ENCODE data around the gene ZBTB7C.

Gene ZBTB7C

DNA sequence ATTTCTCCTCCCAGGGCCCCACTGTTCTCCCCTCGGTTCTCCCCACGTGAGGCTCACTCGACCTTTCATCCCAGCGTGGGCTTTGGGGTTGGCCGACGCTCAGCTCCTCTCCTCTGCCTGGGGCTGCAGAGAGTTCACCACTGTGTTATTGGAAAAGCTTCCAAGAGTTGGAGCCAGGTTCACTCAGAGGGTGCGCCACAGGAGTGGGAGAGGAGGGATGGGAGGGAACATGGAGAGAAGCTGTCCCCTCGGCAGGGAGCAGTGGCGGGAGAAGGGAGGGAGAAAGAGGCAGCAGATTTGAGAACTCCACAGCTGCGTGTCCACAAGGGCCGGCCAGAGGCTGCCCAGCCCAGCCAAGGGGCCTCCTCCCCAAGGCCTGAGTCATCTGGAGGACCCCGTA lies 281.6 kb downstream of the ZBTB7C start:
- DNase-seq (ENCODE audit: low read depth in 1 of 2, low spot score in 1 of 2) = no peak

DNA sequence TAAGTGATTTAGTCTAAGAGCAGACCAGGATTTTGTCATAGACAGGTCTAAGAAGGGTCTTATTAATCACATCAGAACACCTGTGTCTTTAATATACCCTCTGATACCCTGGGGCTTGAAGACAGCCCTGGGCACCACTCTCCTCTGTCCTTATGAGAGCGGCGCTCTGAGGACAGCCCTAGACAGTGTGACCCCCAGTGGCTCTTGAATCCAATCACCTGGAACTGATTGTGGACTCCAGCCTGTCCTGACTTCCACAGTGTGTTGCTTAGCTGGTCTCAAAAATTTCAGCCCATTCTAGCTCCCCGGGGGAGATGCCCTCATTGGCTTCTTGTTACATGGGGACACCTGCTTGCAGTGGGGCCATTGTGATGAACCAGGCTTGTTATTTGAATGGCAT lies 282.9 kb downstream of the ZBTB7C start:
- DNase-seq (ENCODE audit: low read depth in 1 of 2, low spot score in 1 of 2) = no peak

DNA sequence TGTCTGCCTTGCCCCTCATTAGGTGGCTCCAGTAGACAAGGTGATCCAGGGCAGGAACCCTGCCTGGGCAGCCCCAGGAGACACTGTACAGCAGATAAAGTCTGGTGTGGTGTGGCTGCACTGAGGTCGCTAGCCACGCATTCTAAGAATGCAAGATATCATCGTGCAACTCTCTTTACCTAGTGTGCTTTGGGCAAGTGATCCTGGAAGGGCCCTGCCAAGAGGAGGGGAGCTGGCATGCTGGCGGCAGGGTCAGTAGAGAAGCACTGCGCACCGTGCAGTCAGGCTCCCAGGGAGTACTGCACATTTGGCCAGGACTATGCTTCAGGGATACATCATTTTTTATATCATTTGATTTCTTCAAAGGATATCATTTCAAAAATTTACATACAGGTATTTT lies 283.5 kb downstream of the ZBTB7C start:
- DNase-seq (ENCODE audit: low read depth in 1 of 2, low spot score in 1 of 2) = no peak

DNA sequence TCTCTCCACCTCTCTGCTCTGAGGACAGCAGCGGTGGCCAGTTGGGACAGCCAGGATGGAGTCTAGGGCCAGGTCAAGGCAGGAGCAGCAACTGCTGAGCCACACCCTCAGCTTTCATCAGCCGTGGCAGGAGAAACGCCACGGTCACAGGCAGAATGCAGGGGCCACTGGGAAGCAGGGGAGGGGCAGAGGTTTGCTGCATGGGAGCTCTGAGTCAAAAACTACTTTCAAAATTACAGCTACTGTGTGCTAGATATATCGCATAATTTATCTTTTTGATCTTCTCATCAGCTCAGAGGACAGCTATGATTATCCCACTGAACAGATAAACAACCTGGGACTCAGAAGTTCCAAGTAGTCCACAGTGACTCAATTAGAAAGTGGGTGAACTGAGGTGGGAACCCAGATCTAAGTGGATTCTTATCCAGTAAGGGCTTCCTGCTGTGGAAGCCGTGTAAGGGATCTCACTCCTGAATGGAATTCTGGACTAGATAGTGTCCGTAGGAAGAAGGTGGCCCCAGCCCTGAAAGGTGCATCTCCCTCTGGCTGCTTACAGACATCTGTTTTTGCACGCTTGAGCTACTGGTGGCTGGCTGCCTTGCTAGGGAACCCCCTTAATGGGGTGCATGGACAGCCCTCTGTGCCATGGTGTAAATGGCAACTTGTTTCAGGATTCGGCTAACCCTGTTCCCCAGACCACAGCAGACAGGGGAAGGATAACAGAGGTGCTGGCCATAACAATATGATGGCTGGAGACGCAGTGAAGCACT lies 284.1 kb downstream of the ZBTB7C start:
- no peak for DNase-seq (ENCODE audit: low read depth in 1 of 2, low spot score in 1 of 2)

DNA sequence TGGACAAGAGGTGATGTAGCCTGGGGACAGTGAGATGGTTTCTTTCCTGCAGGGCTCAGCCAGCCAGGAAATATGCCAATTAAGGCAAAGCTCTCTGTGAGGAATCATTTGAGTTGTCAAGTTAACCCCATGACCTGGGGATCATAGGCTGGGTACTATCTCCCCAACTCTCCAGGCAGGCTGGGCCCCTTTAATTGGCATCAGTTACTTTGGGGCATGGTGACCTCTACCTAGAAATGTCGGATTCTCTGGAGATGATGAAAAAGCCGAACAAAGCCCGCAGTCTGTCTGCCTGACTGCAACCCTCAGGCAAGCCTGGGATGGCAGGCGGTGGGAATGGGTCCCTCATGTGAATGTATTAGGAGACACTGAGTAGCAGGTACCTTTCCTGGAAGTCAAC lies 285.2 kb downstream of the ZBTB7C start:
- no peak for DNase-seq (ENCODE audit: low read depth in 1 of 2, low spot score in 1 of 2)

DNA sequence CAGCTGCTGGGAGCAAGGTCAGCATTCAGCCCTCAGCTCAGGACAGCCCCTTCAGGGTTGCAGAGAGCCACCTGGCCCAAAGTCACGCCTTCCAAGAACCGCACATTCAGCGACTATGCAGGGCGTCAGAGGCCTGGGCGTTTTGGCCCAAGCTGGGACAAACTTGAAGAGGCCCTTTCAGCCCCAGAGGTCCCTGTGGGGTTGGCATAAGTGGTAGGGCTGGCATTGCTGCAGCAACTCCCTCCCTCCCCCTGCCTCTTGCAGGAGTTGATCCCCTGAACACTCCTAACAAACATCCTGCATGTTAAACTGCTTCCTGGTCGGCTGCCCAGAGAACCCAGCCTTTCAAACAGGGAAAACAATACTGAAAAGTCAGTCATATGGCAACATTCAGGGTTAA lies 285.9 kb downstream of the ZBTB7C start:
- no peak for DNase-seq (ENCODE audit: low read depth in 1 of 2, low spot score in 1 of 2)

DNA sequence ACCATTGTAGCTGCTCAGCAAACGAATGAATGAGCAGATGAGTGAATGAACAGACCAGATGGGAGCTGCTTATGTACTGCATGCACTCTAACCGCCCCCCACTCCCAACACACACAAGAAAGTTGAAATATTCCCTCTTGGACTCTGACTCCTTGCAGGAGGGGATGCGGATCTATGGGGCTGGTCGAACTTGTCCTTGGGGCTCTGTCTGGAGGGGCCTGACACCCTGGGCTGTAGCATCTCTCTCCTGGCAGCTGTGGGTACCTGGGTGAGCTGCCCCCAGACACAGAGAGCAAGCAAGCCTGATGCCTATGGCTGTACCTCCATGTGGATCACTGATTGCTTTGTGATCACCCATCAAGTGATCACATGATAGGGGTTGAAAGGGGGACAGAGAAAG lies 286.4 kb downstream of the ZBTB7C start:
- no peak for DNase-seq (ENCODE audit: low read depth in 1 of 2, low spot score in 1 of 2)

DNA sequence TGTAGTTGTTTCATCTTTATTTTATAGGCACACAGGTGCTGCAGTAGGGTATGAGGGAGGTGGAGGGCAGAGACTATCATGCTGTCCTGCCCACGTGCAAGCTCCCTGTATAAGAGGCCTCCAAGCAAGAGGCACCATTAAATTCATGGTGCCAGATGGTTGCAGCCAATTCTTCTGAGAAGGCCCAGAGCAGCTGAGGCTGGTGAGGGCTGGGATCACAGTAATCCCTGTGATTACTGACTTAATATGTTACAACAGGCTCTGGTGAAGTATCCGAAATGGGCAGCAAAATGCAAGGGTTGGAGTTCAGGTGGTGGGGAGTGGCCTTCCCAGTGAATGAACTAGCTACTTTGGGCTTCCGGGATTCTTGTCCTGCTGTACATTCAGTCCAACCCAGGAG lies 286.8 kb downstream of the ZBTB7C start:
- DNase-seq (ENCODE audit: low read depth in 1 of 2, low spot score in 1 of 2) = no peak

DNA sequence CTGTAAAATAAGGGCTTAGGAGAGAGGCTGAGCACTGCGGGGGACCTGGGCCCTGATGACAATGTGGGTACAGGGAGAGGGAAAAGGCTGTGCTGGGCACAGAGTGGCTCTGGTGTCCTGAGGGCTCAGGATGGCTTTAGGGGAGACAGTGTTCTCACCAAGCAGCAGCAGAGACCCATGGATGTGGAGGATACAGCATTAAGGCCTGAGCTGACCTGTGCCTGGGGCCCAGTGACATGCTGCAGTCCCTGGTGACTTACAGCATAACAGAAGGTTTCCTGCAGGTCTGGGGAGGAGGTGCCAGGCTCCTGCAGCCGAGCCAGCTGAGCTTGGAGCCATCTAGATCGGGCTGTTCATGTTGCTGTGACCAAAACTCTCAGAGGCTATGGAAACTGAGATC lies 287.4 kb downstream of the ZBTB7C start:
- DNase-seq (ENCODE audit: low read depth in 1 of 2, low spot score in 1 of 2) = no peak

DNA sequence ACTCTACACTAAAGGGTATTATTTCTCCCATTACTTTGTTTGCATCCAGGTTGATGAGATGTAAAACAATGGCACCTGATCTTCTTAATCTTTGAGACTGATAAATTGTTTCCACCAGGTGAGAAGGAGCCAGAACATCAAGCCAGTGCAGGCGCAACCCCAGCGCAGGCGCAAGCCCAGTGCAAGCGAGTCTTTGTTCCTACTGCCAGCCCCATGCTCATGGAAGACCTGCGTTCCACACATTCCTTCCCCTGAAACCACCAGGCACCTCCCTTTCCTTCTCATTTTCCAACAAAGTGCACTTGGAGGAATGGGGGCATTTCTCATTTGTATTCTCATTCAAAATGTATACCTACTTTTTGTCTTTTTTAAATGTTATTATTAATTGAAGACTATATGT lies 290.0 kb downstream of the ZBTB7C start:
- no peak for DNase-seq (ENCODE audit: low read depth in 1 of 2, low spot score in 1 of 2)

DNA sequence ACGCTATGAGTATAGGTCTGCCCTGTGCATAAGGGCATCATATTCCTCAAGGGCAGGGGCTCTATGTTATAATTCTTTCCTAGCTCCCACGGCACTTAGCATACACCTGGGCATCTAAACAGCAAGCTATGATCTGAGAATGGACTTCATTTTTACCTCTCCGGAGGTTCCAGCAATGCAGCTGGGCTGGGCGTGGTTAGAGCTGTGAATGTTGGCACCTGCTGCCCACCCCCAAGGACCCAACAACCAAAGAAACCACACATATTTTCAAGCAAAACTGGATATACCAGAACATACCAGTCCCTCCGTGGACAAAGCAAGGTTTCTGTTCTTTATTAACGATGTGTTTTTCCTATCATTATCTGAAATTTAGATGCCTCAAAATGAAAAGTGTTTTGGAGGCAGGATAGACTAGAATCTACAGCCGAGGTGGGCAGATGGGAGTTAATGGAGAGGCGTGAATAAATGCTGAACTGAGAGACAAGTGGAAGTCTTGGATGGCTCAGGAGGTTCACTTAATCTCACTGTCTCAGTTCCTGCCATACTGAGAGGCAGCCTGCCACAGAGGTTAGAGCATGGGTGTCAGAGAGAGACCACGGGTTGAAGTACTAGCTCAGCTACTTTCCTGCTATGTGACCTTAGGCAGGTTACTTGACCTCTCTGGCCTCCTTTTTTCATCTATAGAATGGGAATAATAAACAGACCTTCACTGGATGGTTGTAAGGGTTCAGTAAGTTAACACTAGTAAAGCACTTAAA lies 292.1 kb downstream of the ZBTB7C start:
- no peak for DNase-seq (ENCODE audit: low read depth in 1 of 2, low spot score in 1 of 2)

DNA sequence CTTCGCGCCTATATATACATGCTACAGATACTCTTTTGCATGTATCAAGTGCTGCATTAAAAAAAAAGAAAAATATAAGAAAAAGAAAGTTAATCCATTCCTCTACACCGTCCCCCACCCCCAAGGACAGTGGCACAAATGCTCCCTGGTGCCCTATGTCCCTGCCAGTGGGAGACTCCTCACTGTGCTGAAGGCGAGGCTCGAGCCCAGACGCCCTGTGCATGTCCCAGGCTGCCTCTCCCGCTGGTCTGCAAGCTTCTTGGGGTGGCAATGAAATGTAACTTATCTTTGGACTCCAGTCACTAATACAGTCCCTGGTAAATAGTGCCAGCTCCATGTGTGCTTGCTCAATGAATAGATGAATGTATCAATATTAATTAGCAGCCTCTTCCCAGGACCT lies 293.2 kb downstream of the ZBTB7C start:
- no peak for DNase-seq (ENCODE audit: low read depth in 1 of 2, low spot score in 1 of 2)

DNA sequence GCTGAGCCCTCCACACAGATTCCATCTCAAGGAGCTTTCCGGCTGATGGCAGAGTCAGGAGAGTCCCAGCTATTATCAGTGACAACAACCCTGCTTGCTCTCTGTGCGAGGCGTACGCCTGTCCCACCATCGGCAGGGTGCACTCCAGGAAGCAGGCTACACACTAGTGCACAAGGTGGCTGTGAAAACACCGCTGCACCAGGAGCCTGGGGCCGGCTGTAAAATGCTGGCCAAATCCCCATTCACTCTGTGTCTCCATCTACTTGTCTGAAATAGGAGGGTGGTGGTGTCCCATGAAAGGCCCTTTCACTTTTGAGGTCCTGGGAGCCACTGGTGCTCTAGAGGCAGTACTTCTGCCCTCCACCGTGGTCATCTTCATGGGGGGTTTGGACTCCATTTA lies 295.5 kb downstream of the ZBTB7C start:
- no peak for DNase-seq (ENCODE audit: low read depth in 1 of 2, low spot score in 1 of 2)

DNA sequence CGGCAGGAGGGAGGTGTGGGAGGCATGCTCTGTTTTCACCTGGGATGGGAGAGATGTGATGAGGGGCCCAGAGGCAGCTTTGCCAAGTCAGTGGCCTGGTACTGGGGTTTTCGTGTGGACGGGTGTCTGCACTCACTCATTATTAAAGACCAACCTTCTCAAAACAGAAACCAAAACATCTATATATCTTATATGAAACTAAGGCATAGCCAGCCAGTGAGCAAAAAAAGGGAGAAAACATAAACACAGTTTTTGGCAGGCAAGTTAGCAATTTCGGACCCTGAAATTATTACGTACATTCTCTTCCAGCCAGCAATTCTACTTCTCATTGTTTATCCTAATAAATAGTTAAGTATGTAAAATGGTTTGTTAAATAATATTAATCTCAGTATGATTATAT lies 297.6 kb downstream of the ZBTB7C start:
- DNase-seq (ENCODE audit: low read depth in 1 of 2, low spot score in 1 of 2) = no peak

DNA sequence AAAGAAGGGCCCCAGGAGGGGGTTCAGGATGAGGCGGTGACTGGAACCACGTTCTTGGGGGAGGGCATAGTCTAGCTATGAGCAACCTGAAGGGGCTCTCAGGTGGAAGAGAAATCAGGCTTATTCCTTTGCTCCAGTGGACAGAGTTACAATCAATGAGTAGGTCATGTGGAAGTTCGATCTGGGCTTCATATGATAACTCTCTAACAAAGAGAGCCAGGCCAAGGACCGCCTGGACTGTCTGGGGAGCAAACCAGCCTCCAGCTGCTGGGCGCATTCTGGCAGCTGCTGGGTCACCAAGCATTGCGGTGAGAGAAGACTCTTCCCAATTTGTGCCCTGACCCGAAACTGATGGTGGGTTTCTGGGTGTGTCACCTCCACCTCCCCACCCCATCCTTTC lies 298.4 kb downstream of the ZBTB7C start:
- no peak for DNase-seq (ENCODE audit: low read depth in 1 of 2, low spot score in 1 of 2)

DNA sequence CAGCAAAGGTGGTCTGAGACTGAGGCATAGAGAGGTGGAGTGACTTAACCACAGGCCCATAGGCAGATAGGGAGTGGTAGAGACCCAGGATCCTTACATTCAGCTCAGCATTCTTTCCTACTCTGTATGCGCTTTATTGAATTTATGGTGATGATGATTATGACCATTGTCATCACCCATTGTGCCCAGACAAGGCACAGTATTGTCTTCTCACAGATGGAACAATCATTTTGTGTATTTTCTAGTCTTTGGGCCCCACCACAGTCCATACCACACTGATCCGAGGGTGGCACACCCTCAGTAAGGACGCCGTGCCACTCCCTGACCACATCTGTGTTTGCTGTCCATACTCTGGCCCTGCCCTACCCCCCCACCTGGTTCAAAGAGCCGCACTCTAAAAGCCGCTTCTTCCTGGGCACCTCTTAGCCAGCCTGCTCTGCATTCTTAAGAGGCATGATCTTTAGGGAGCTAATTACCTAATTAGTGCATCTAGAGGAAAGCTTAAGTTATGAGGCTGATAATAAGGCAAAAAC lies 299.2 kb downstream of the ZBTB7C start:
- no peak for DNase-seq (ENCODE audit: low read depth in 1 of 2, low spot score in 1 of 2)

DNA sequence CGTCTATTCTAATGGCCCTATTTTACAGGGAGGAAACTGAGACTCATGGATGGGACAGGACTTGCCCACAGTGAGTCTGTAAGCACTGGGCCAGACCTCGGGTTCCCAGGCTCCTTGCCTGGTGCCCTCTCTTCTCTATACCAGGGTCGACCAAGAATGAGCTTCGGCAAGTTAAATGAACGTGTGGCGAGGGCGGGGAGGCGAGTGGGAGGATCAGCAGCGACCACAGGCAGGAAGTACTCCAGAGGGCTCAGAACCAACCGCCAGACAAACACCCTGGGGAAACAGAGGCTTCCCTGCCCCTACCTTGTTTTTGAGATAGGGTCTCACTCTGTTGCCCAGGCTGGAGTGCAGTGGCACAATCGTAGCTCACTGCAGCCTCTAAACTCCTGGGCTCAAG lies 301.0 kb downstream of the ZBTB7C start:
- no peak for DNase-seq (ENCODE audit: low read depth in 1 of 2, low spot score in 1 of 2)

DNA sequence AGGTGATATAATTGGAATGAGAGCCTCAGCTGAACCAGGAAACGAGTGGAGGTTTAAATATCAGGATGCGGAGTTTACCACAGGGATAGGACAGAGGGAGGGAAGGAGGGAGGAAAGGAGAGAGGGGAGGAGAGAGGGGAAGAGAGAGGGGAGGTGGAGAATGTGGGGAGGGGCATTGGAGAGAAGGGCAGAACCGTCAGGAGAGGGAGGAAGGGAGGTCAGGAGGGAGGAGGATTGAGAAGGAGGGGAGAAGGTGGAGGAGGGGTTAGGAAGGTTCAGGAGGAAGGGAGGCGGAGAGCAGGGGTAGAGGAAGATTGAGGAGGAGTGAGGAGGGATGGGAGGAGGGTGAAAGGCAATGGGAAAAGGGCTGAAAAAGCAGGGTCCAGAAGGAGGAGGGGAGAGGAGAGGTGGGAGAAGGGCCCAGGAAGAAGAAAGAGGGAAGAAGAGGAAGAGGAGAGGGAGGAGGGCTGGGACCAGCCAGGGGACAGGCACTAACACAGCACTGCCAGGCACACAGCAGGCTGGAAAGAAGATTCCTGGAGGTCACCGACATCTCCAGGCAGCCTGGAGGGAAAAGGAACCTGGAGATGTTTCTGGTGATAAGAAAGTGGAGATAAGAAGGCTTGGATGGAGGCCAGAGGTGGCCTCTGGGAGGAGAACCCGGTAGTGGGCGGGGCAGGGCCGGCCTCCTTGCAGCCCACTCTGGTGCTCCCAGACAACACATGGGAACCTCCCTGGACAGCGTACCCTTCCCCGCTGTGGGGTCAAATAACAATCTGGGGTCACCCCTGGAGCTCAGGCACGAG lies 302.0 kb downstream of the ZBTB7C start:
- no peak for DNase-seq (ENCODE audit: low read depth in 1 of 2, low spot score in 1 of 2)

DNA sequence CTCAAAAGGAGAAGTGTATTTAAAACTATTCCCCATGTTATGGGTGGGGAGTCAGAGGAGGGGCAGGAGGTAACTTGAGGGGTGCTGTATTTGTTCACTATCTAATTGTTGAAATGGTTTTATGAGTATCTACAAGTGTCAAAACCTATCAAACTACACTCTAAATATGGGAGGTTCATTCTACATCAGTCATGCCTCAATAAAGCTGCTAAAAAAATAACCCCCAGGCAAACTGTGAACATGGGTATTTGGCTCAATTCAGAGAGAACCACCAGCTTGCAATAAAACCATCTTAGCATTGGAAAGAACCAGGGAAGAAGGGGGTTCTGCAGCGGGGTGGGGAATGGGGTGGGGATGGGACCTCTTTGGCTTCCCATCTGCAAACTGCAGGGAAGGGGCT lies 302.7 kb downstream of the ZBTB7C start:
- no peak for DNase-seq (ENCODE audit: low read depth in 1 of 2, low spot score in 1 of 2)

DNA sequence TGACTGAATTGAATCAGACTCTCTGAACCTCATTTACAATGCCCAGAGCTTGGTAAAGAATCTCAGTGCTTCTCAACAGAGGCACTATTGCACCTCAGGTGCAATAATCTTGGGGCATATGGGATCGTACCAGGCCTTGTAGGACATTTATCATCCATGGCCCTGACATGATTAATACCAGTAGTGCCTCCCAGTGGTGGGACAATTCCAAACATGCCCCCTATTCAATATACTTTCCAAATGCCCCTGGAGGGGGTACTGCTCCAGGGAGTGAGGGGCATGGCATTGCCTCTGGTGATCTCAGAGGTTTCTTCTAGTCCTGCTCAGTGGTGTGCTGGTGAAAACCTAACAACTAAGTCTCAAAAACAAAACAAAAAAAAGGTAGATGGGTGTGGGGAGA lies 303.9 kb downstream of the ZBTB7C start:
- DNase-seq (ENCODE audit: low read depth in 1 of 2, low spot score in 1 of 2) = no peak

DNA sequence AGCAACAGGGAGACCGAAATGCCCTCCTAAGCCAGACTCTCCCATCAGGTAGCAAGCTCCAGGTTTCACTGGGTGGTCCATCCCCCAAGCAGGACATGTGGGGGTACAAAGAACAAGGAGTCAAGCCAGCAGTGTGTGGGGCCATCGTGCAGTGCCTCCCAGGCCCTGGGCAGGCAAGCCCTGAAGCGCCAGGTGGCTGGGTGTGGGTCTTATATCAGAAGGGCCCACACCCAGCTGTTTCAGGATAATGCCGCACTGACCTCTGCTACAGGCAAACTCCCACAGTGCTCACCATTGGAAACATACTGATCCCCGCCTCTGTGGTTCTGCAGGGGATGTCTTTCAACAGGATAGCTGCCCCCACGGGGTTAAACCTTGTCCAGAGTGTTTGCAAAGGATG lies 304.5 kb downstream of the ZBTB7C start:
- DNase-seq (ENCODE audit: low read depth in 1 of 2, low spot score in 1 of 2) = no peak

DNA sequence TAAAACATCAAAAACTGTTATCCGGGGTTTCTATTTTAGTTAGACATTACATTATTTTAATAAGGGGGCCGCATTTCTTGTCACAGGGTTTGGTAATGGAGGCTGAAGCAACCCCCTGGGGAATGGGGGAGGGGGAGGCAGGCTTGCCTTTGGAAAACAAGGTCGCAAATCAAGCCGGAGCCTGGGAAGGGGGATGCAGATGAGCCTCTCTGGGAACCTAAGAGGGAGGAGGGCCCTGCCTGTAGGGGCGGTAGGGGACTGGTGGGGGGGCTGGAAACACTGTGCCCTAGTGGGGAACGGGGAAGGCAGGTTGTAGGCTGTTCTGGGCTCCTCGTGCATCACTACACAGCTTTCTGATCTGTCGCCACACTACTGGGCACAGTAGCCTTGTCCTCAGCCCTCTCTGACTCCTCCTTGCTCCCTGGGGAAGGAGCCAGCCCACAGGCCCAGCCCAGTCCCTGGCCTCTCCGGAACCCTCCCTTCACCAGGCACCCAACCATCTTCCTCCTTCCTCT lies 308.5 kb downstream of the ZBTB7C start:
- no peak for DNase-seq (ENCODE audit: low read depth in 1 of 2, low spot score in 1 of 2)

Measured in activated T-helper 1 cell treated with anti-CD3 and anti-CD28 coated beads, Interleukin-2, amount 50 U/mL, for 16 hours (primary cell).